NCI-H187 treated with DMSO at 0.1 percent for 48 hours (cell line): Measurements from ENCODE around the gene PPP1R3G.

Experiments used
- DNase-seq: peaks from one replicate; lab custom pipeline; 2025; lab: John Stamatoyannopoulos, UW

The PPP1R3G gene

GRCh38 chr6:5072440-5072839 is 12.7 kb upstream of the PPP1R3G start:
- no peak for DNase-seq

GRCh38 chr6:5073992-5074391 is 11.1 kb upstream of the PPP1R3G start:
- no peak for DNase-seq

GRCh38 chr6:5076931-5077330 is 8.2 kb upstream of the PPP1R3G start:
- DNase-seq, result no peak

- DNase-seq, result no peak
Observed at GRCh38 chr6:5078121-5078669, 6.9 kb upstream of the PPP1R3G start.

GRCh38 chr6:5079692-5080091 is 5.4 kb upstream of the PPP1R3G start:
- DNase-seq, result no peak

DNA sequence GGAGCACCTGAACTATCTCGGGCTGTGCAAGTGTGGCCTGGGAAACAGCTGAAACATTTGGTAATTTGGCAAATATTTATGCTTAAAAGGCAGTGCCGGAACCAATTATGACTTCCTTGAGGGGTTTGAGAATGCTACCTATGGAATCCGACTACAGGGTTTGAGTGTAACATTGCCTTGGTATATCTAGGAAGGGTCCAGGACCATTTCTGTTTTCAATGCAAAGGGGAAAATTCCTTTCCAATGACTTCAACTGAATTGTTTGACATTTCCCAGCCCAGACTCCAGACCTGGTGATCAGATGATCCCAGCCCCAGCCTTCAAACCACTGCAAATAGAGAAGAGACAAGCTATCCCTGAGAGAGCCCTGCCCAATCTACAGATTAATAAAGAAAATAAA is 4.6 kb upstream of the PPP1R3G start:
- no peak for DNase-seq

- no peak for DNase-seq
Observed at GRCh38 chr6:5081182-5081581, 4.0 kb upstream of the PPP1R3G start.

DNA sequence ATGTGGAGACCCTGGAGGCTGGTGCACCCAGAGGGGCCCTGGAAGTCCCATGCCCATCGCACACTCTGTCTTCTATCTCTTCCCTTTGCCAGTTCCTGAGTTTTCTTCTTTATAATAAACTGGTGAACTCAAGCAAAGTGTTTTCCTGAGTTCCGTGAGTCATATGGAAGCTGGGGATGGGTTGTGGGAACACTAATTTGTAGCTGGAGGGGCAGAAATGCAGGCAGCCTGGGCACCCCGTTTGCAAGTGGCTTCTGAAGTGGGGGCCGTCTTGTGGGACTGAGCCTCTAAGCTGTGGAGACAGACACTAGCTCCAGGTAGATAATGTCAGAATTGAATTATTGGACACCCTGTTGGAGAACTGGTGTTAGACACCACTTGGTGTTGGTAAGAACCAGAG is 3.2 kb upstream of the PPP1R3G start:
- DNase-seq, result no peak

- DNase-seq, result no peak
Observed at GRCh38 chr6:5082487-5083306, 2.4 kb upstream of the PPP1R3G start.

- no peak for DNase-seq
Observed at GRCh38 chr6:5083307-5083583, 1.9 kb upstream of the PPP1R3G start.

- no peak for DNase-seq
Observed at GRCh38 chr6:5083813-5084359, 1.3 kb upstream of the PPP1R3G start.

DNA sequence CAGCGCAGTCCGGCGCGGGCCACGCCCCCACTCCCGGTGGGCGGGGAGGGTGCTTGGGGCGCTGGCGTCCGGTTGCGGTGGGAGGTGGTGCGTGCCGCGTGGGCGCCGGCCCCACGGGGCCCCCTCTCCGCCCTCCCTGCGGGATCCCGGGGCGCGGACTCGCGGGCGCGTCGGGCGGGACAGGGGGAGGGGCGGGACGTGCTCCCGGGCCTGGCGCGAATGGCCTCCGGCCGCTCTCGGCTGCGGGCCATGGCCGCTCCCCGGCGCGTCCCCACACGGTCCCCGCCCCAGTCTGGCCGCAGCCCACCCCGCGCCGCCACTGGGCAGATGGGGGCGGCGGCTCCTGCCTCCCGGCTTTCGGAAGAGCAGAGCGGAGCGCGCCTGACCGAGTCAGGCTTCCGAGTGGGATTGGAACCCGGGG is 771 bp upstream of the PPP1R3G start:
- no peak for DNase-seq

GRCh38 chr6:5085648-5086293 is 630 bp downstream of the PPP1R3G start:
- no peak for DNase-seq

DNA sequence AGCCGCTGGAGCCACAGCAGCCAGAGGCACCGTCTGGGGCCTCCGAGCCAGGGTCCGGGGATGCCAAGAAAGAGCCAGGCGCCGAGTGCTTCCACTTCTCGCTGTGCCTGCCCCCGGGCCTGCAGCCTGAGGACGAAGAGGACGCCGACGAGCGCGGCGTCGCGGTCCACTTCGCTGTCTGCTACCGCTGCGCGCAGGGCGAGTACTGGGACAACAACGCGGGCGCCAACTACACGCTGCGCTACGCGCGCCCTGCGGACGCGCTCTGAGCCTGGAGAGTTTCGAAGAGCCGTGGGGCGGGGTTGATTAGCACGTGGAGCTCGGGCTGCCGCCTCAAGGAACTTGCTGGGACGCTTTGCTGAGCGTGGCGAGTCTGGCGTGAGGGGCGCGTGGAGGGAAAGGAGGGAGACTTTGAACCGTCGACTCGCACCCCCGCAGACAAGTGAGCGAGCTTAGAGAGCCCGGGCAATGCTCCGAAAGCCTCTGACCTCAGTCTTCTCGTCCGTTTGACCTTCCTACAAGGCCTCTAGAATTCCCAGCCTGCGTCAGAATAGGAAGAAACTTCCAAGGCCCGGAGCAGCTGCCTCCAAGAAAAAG is 1.3 kb downstream of the PPP1R3G start:
- DNase-seq, result no peak

- DNase-seq, result no peak
Observed at GRCh38 chr6:5087389-5087788, 2.2 kb downstream of the PPP1R3G start.

GRCh38 chr6:5088780-5089179 is 3.6 kb downstream of the PPP1R3G start:
- no peak for DNase-seq

DNA sequence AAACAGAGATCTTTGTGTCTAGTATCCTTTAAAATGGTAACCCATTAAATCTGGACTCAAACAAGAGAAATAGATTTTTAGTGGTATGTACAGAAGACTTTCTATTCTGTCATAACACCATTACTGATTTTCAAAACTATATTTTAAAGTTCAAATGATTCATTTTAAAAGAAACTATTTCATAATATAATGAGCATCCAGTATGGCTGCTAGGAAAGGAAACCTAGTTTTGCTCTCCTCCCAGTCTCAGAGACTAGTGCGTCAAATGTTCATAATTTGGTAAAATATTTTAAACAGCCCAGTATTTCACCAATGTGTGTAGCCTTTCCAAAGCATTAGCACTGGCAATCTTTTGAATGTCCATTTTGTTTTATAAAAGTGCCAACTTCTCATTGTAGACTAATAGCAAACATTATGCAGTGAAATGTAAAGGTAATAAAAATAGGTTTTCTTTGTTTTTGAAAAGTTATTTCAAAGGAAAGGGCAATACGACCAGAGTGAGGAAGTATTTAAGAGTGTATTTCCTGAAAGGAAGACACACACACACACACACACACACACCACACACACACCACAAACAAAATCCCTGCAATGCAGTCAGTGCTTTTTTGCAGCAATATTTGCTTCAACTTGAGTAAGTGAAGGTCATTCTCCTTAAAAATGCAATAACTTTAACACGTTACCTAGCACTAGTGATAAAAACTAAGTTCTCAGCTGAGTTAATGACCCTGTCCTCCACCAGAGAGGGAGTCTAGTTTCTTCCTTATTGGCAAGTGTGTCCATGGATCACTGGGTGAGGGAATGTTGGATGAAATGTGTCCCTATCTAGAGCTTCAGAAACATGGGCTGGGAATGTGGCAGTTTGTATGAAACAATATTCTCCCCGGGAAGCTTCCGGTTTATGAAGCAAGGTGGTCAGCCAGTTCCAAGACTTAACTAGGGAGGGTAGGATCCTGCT is 4.6 kb downstream of the PPP1R3G start:
- no peak for DNase-seq

- DNase-seq, result no peak
Observed at GRCh38 chr6:5090603-5091002, 5.5 kb downstream of the PPP1R3G start.

DNA sequence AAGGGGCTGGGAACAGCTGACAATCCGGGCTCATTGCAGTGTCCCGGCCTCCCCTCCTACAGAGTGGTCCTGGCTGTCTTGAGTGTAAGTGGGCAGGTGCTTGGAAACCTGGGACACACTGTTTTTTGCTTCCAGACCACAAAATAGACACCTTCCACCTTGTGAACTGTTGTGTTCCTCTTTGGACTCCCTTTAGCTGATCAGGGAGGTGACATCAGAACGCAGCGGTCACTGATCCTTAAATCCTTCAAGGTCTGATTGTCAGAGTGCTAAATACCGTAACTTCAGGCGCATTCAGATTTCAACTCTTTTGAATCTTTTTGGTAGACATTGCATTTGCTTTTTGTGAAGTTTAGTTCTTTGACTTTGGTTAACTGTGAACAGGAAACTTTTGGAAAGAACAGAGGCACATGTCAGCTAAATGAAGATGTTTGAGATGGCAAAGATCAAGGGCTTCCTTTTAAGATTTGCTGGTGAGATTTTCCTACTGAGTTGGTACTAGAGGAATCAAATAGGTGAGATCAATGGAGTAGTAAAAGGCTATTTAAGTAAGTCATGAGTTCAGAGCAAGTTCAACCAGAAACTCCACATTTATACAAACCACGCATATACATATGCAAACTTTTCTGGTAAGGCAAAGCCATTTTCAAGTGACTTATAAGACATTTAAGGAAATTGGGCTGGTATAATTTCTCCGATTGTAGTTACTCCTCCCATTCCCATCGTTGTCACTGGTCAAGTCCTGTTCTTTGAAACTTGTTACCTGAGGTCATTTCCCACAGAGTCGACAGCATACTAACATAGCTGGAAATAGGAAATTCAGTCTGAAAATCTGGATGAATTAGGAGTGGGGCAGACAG is 6.3 kb downstream of the PPP1R3G start:
- DNase-seq, result no peak

DNA sequence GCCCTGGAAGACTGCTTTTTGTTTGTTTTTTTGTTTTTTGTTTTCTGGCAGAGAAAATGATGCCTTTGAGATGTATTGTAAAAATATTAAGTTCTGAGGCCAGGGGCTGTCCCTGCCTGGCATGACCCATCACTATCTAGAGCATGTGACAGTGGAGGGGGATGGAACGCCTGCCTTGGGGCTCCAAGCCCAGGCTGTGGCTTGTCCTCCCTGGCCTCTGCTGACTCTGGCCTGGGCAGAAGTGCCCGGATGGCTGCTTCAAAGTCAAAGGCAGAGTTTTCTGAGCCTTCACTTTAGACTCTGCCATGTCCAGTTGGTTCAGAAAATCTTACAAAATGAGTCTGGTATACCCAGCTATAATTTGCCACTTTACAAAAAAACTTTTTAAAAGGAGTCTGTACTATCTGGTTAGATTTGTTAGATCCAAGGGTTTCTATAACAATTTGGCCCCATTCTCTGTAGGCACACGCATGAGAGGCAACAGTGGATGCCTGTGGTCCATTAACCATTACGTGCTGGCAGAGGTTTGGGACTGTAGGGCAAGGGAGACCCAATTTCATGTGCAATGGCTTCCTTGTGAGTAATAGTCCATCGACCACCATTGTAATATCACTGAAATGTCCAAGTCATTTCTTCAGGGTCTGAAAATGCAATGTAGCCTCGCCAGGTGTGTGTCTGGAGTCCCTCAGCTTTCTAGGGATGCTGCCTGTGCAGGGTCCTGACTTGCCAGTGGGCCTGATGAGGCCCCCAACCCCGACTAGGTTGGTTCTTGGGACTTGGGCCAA is 8.3 kb downstream of the PPP1R3G start:
- no peak for DNase-seq
